Renal cortex interstitium (tissue), 11 donors: ENCODE measurements around the gene ZFAND5. TPM values are rescaled to one million over a fixed set of nuclear protein-coding genes. Genes with fewer than 3 reads are reported as not detected.

ENCODE experiments used
- DNase-seq, 11 donors: peaks; one replicate each; pipeline ENCODE4 v3.0.0-alpha.2; 2013; ENCODE audit warnings: low read depth in 9 of 11, low spot score in 4 of 11; ENCODE audit errors: extremely low read depth in 1 of 11
- polyA plus RNA-seq, 3 donors: library from polyadenylated mRNA; unstranded; fragments of 120-200 nt; gene quantifications; one replicate each; pipeline ENCODE4 v1.2.1, GENCODE V29; 2013; ENCODE audit not compliant: insufficient read length in 3 of 3

Gene ZFAND5
- polyA plus RNA-seq, 3 donors, result 186 to 235 (median 211) TPM

- DNase-seq, result no peak
Measured at GRCh38 chr9:72349240-72349639, 15.8 kb downstream of the ZFAND5 start.

GRCh38 chr9:72346333-72346732 lies 18.7 kb downstream of the ZFAND5 start:
- DNase-seq, result no peak

GRCh38 chr9:72338631-72339030 lies 26.4 kb downstream of the ZFAND5 start:
- DNase-seq, result no peak

- DNase-seq, result no peak
Measured at GRCh38 chr9:72337286-72337685, 27.7 kb downstream of the ZFAND5 start.

GRCh38 chr9:72334658-72335337 lies 30.2 kb downstream of the ZFAND5 start:
- no peak for DNase-seq

GRCh38 chr9:72333709-72334108 lies 31.3 kb downstream of the ZFAND5 start:
- no peak for DNase-seq

- no peak for DNase-seq
Measured at GRCh38 chr9:72333197-72333596, 31.8 kb downstream of the ZFAND5 start.

GRCh38 chr9:72332351-72332750 lies 32.7 kb downstream of the ZFAND5 start:
- no peak for DNase-seq

- DNase-seq, result no peak
Measured at GRCh38 chr9:72327631-72328030, 37.4 kb downstream of the ZFAND5 start.

- no peak for DNase-seq
Measured at GRCh38 chr9:72326641-72327040, 38.4 kb downstream of the ZFAND5 start.

GRCh38 chr9:72324974-72325373 lies 40.0 kb downstream of the ZFAND5 start:
- DNase-seq, result no peak

- no peak for DNase-seq
Measured at GRCh38 chr9:72322678-72323077, 42.3 kb downstream of the ZFAND5 start.

GRCh38 chr9:72322259-72322658 lies 42.7 kb downstream of the ZFAND5 start:
- no peak for DNase-seq

GRCh38 chr9:72315510-72316311 lies 49.3 kb downstream of the ZFAND5 start:
- DNase-seq, result peak in 2 of 11 donors; percentile 26 to 36

- DNase-seq, result peak in 6 of 11 donors; percentile 41 to 64 (median 45)
Measured at GRCh38 chr9:72315089-72315509, 49.9 kb downstream of the ZFAND5 start.

- no peak for DNase-seq
Measured at GRCh38 chr9:72313507-72313906, 51.5 kb downstream of the ZFAND5 start.

- DNase-seq, result no peak
Measured at GRCh38 chr9:72312386-72312987, 52.5 kb downstream of the ZFAND5 start.

GRCh38 chr9:72309364-72310133 lies 55.5 kb downstream of the ZFAND5 start:
- DNase-seq, result no peak

- no peak for DNase-seq
Measured at GRCh38 chr9:72306761-72307160, 58.2 kb downstream of the ZFAND5 start.
